ENCODE data around the gene VRK1. TPM values are rescaled to one million over a fixed set of nuclear protein-coding genes. Genes with fewer than 3 reads are reported as not detected.

The VRK1 gene
- total RNA-seq, 1 experiment from 2014 or later = 67.3 TPM

DNA sequence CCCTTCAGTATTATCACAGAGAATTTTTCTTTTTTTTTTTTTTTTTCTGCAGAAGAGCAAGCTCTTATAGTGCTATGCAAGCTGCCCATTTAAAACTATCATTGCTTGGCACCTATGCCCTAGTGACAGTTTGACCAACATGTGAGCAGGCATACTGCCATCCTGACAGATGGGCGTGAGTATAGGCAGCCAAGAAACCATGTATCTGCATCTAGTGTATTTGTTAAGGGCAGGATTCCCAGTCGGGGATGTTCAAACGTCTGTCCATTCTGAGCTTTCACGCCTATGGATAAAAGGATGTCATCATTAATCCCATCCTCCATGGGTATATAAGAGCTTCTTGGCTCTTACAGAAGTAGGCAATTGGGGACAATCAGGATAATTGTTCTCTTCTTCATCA is 8.8 kb downstream of the VRK1 start (continued):
- TF ChIP-seq, protein P1, sequence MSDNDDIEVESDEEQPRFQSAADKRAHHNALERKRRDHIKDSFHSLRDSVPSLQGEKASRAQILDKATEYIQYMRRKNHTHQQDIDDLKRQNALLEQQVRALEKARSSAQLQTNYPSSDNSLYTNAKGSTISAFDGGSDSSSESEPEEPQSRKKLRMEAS (CRISPR knock-in tag; IDR thresholded peaks at IDR 0.05) = no peak
- TF ChIP-seq NR3C1 (CRISPR knock-in tag; conservative IDR thresholded peaks at IDR 0.05; ENCODE audit: low read depth) (no peak), IRF2 (CRISPR knock-in tag; IDR thresholded peaks at IDR 0.05; ENCODE audit: borderline replicate concordance, low read depth) (no peak), TP53 (CRISPR knock-in tag; IDR thresholded peaks at IDR 0.05) (no peak), TEAD1 (CRISPR knock-in tag; IDR thresholded peaks at IDR 0.05) (no peak), RORB (CRISPR knock-in tag; IDR thresholded peaks at IDR 0.05) (no peak), SP1 (CRISPR knock-in tag; conservative IDR thresholded peaks at IDR 0.05) (no peak)
- TF ChIP-seq, protein P2, sequence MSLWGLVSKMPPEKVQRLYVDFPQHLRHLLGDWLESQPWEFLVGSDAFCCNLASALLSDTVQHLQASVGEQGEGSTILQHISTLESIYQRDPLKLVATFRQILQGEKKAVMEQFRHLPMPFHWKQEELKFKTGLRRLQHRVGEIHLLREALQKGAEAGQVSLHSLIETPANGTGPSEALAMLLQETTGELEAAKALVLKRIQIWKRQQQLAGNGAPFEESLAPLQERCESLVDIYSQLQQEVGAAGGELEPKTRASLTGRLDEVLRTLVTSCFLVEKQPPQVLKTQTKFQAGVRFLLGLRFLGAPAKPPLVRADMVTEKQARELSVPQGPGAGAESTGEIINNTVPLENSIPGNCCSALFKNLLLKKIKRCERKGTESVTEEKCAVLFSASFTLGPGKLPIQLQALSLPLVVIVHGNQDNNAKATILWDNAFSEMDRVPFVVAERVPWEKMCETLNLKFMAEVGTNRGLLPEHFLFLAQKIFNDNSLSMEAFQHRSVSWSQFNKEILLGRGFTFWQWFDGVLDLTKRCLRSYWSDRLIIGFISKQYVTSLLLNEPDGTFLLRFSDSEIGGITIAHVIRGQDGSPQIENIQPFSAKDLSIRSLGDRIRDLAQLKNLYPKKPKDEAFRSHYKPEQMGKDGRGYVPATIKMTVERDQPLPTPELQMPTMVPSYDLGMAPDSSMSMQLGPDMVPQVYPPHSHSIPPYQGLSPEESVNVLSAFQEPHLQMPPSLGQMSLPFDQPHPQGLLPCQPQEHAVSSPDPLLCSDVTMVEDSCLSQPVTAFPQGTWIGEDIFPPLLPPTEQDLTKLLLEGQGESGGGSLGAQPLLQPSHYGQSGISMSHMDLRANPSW (CRISPR knock-in tag; conservative IDR thresholded peaks at IDR 0.05; ENCODE audit: low read depth) = no peak

DNA sequence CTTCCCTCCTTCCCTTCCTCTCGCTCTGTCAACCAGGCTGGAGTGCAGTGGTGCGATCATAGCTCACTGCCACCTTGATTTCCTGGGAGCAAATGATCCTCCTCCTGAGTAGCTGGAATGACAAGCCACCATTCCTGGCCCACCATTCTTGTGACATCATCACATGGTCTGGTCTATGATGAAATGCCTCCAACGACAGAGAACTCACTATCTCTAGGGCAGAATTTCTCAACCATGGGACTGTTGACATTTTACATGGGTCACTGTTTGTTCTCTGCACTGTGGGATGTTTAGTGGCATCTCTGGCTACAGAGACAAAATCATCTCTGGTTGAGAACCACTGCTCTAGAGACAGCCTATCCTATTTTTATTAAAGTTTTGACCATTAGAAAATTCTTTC is 9.7 kb downstream of the VRK1 start:
- no peak for DNase-seq (ENCODE audit: low spot score)
- no peak overlapping the region for H3K4me3 Mint-ChIP-seq
- ChIA-PET CTCF (interaction anchor here (0.6 kb wide), 1 partner anchor 70 kb away, joined by 3 read pairs; no protein-coding TSS in a partner anchor), POLR2A (interaction anchor here (1.1 kb wide), 1 partner anchor 10 kb away, joined by 5 read pairs; the partner anchor contains the start of gene VRK1)
- no peaks in the 10 kb centered on the region for H3K36me3 Mint-ChIP-seq
- peak overlapping the region; percentile 88; the same call in 1 of the 2 replicates for H3K27ac Mint-ChIP-seq
- no peaks in the 10 kb centered on the region for H3K9me3 Mint-ChIP-seq
- H3K27me3 Mint-ChIP-seq (ENCODE audit: low read depth) = no peaks in the 10 kb centered on the region
- H3K4me1 Mint-ChIP-seq = peaks cover 33% of the 10 kb centered on the region
- no peak for ATAC-seq
- TF ChIP-seq GABPB1 (CRISPR knock-in tag; IDR thresholded peaks at IDR 0.05) (peak; percentile 90), FOXJ3 (CRISPR knock-in tag; IDR thresholded peaks at IDR 0.05; ENCODE audit: borderline replicate concordance) (no peak), SMAD3 (CRISPR knock-in tag; IDR thresholded peaks at IDR 0.05; ENCODE audit: borderline replicate concordance) (no peak), ZNF416 (CRISPR knock-in tag; IDR thresholded peaks at IDR 0.05) (no peak), EMX1 (CRISPR knock-in tag; IDR thresholded peaks at IDR 0.05) (no peak), TP53 (CRISPR knock-in tag; IDR thresholded peaks at IDR 0.05) (no peak)
- TF ChIP-seq, protein P3, sequence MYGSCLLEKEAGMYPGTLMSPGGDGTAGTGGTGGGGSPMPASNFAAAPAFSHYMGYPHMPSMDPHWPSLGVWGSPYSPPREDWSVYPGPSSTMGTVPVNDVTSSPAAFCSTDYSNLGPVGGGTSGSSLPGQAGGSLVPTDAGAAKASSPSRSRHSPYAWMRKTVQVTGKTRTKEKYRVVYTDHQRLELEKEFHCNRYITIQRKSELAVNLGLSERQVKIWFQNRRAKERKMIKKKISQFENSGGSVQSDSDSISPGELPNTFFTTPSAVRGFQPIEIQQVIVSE (CRISPR knock-in tag; IDR thresholded peaks at IDR 0.05; ENCODE audit: borderline replicate concordance) = no peak
- TF ChIP-seq, protein P4, sequence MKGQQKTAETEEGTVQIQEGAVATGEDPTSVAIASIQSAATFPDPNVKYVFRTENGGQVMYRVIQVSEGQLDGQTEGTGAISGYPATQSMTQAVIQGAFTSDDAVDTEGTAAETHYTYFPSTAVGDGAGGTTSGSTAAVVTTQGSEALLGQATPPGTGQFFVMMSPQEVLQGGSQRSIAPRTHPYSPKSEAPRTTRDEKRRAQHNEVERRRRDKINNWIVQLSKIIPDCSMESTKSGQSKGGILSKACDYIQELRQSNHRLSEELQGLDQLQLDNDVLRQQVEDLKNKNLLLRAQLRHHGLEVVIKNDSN (CRISPR knock-in tag; IDR thresholded peaks at IDR 0.05) = no peak
- TF ChIP-seq, protein P5, sequence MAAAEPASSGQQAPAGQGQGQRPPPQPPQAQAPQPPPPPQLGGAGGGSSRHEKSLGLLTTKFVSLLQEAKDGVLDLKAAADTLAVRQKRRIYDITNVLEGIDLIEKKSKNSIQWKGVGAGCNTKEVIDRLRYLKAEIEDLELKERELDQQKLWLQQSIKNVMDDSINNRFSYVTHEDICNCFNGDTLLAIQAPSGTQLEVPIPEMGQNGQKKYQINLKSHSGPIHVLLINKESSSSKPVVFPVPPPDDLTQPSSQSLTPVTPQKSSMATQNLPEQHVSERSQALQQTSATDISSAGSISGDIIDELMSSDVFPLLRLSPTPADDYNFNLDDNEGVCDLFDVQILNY (CRISPR knock-in tag; IDR thresholded peaks at IDR 0.05) = no peak

DNA sequence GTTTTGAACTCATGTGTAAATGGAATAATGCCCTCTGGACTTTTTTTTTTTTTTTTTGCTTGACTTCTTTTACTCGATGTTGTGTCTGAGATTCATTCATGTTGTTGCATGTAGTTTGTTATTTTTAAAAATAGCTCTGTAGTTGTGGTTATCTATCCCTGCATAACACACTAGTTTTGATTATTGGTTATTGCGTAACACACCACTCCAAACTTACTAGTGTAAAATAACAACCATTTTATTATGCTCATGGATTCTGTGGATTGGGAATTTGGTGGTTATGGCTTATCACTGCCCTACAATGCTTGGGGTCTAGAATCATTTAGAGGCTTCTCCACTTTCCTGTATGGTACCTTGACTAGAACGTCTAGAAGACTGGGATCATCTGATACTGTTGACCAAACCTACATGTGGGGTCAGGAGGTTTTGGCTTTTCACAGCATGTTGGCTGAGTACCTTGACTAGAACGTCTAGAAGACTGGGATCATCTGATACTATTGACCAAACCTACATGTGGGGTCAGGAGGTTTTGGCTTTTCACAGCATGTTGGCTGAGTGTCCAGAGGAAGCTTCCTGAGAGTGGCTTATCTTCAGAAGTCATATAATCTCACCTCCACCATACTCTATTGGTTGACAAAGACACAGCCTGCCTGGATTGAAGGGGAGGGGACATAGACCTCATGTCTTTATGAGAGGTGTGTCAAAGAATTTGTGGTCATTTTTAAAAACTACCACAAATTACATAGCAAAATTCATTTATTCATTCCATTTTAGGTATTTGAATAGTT is 11.6 kb downstream of the VRK1 start:
- H3K4me1 Mint-ChIP-seq = peaks cover 29% of the 10 kb centered on the region
- H3K4me3 Mint-ChIP-seq = no peak overlapping the region
- CTCF ChIA-PET = no interaction called here
- DNase-seq (ENCODE audit: low spot score) (no peak), ATAC-seq (no peak)
- H3K9me3 Mint-ChIP-seq = no peaks in the 10 kb centered on the region
- TF ChIP-seq JAZF1 (CRISPR knock-in tag; IDR thresholded peaks at IDR 0.05) = no peak
- no peak for TF ChIP-seq ZNF263 (CRISPR knock-in tag; IDR thresholded peaks at IDR 0.05; ENCODE audit: low read depth)
- TF ChIP-seq, protein P6, sequence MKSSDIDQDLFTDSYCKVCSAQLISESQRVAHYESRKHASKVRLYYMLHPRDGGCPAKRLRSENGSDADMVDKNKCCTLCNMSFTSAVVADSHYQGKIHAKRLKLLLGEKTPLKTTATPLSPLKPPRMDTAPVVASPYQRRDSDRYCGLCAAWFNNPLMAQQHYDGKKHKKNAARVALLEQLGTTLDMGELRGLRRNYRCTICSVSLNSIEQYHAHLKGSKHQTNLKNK (CRISPR knock-in tag; IDR thresholded peaks at IDR 0.05) = no peak
- TF ChIP-seq PRRX2 (CRISPR knock-in tag; IDR thresholded peaks at IDR 0.05) = no peak
- TF ChIP-seq NR2C2 (CRISPR knock-in tag; IDR thresholded peaks at IDR 0.05) = no peak
- TF ChIP-seq ZNF317 (CRISPR knock-in tag; IDR thresholded peaks at IDR 0.05; ENCODE audit: borderline replicate concordance, low read depth) = no peak
- TF ChIP-seq TP53 (CRISPR knock-in tag; IDR thresholded peaks at IDR 0.05) = no peak
- no peak for TF ChIP-seq ZBTB21 (CRISPR knock-in tag; IDR thresholded peaks at IDR 0.05; ENCODE audit: borderline replicate concordance)
- TF ChIP-seq TEAD4 (CRISPR knock-in tag; IDR thresholded peaks at IDR 0.05) = no peak
- TF ChIP-seq MXD4 (CRISPR knock-in tag; IDR thresholded peaks at IDR 0.05; ENCODE audit: borderline replicate concordance) = no peak
- no peak for TF ChIP-seq ZNF232 (CRISPR knock-in tag; IDR thresholded peaks at IDR 0.05)
- no peak for TF ChIP-seq ZNF121 (CRISPR knock-in tag; IDR thresholded peaks at IDR 0.05)
- TF ChIP-seq SMAD4 (CRISPR knock-in tag; IDR thresholded peaks at IDR 0.05) = no peak
- no peak for TF ChIP-seq ZNF671 (CRISPR knock-in tag; IDR thresholded peaks at IDR 0.05)
- TF ChIP-seq SOX15 (CRISPR knock-in tag; IDR thresholded peaks at IDR 0.05) = no peak
- peak overlapping the region; percentile 2; the same call in 1 of the 2 replicates for H3K27ac Mint-ChIP-seq
- POLR2A ChIA-PET = interaction anchor here (1.1 kb wide), 1 partner anchor 12 kb away, joined by 3 read pairs; the partner anchor contains the start of gene VRK1
- H3K27me3 Mint-ChIP-seq (ENCODE audit: low read depth) = no peaks in the 10 kb centered on the region
- H3K36me3 Mint-ChIP-seq = no peaks in the 10 kb centered on the region

Measured in WTC11 (cell line).